GM19452 (cell line): Measurements from ENCODE around the gene FAM117A.
"Not testable (repeated sequence)": the region's sequence is repeated elsewhere in the genome, so short reads cannot be mapped to it uniquely, and the experiment has no call there.

Experiments used
- ATAC-seq: cut with Tn5 transposase; IDR thresholded peaks from one replicate; pipeline ENCODE4 v1.9.1; 2021; ENCODE audit not compliant: unreplicated experiment

FAM117A gene

DNA sequence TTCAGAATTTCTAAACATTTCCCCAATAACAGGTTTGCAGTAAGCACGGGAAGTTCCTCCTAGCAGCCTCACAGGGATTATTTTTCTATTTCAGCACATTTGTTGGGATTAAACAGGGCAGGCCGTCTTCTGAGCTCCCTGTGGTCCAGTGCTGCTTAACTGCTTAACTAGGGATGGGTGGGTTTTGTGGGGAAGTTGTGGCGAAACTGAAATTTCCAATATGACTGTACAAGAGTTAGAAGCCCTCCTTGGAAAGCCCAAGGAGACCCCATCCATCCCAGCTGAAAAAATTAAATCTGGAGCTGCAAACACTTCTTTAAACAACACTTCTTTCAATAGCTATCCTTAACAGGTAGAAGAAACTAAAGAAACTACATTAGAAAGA lies 22.2 kb downstream of the FAM117A start:
- ATAC-seq: no peak

GRCh38 chr17:49741009-49741691 lies 22.8 kb downstream of the FAM117A start:
- ATAC-seq: no peak

DNA sequence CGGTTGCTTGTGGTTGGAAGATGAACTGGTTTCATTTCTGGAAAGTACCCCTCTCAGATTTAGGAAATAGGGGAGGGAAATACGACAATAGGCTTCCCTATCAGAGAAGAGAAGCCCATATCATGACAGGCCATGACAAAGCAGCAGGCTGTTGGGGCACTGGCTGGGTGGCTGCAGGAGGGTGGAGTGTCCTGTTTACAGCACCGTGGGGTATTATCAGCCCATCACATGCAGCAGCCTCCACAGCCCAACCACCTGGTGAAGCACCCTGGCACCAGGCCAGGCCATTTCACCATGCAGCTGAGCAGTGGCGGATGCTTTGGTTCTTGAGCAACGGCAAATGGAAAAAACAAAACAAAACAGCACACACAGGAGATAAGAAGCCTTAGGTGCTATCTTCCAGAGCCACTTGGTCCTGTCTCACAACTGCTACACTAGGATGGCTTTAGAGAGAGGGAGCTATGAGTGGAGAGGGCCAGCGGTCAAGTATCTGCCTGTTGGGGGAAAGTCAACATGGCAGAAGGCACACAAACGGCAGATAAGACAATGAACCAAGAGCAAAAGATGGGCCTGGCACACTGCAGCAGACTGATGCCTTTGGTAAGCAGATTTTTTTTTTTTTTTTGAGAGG lies 24.2 kb downstream of the FAM117A start:
- peak; percentile 44 for ATAC-seq

DNA sequence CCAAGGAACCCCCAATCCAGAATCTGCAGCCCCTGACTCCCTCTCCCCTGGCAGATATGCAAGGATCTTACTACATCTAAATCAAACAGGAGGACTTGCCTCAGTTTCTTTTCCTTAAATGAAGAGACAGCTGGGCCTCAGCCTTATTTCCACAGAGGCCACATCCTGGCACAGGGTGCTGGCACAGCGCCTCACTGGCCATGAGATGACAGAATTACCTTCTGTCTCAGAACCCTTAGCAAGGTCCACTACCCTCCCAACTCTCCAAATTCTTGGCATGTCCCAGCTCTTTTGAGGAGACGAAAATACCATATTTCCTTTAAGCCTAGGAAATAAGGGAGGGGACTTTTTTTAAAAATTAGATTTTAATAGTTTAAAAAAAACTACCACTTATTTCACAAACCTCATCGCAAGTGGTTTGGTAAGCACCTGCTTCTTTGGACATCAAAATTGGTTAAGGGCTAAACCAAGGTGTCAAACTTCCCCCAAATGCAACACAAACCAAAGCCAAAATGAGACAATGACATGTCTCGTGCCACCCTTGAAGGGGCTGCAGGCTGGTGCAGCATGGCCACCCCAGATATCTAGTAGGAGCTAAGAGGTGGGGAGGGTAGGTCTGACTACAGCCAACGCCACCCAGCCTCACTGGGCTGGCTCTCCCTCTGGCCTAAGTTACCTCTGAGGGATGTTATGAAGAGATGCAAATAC lies 25.3 kb downstream of the FAM117A start:
- ATAC-seq: no peak

GRCh38 chr17:49734515-49735490 lies 29.1 kb downstream of the FAM117A start:
- no peak for ATAC-seq

DNA sequence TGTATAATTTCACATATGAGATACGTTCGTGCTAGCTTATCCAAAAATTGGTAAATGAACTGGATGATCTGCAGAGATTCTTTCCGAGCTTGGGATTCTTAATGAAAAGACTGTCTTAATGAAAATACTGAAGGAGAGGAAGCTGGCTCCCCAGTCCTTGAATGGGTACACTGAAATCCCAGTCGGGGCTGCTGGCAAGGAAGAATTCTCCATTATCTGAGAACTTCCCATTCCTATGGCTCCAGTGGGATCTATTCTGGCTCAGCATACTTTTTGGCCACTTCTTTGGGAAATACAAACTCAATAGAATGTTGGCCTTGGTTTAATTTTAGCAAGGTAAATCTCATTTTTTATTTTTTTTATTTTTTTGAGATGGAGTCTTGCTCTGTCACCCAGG lies 32.5 kb downstream of the FAM117A start:
- no peak for ATAC-seq

DNA sequence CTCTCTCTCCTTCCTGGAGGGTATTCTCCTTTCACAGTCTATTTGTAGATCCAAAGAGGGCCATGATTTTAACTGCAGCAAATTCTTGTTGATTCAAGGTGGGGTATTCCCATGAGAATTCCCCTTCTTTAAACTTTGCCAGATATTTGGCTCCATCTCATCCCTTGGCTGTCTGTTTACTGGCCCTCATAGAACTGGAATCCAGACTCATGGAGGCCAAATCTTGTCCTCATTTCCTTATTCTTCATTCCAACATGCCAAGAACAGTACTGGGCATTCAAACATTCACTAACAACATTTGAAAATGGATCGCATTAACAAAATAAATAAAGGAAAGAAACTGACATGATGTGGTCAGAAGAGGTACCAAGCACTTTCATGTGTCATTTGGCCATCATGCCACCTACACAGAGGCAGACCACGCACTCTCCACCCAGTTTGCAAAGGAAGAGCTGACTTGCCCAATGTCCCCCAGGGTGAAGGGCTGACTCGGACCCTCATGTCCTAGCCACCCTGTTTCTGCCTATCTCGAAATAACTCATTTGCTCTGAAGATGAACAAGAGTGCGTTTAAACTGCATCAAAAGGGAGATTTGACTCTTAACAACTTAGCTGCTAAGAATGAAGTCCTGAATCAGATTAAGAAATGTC lies 33.0 kb downstream of the FAM117A start:
- ATAC-seq: no peak

DNA sequence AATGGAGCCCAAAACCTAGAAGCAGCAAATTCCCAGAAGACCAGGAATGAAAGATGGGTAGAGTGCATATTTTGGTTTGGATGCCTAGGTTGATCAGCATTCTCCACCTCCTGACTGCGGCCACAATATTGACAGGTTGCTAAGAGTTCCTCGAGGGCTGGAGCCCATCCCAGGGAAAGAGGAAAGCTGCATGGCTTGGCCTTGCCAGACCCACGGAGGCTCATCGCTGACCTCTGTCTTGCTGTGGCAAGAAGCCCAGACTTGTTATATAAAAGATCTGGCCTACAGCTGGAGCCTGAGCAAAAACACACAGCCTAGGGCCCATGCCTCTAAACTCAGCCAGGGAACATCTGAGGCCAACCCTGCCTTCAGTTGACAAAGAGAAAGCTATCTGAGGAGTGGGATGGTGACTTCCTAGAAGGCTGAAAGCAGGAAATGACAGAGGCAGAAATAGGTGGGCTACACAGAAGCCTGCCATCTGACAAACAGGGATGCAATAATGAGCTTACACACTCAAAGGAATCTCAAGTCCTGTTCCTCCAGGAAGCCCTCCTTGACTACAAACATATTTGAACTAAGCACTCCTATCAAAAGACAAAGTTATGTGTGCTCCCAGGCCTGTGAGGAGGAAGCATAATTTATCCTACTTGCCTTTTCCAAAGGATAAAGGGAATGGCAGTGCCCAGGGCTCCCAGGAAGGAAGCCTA lies 33.7 kb downstream of the FAM117A start:
- ATAC-seq: no peak

DNA sequence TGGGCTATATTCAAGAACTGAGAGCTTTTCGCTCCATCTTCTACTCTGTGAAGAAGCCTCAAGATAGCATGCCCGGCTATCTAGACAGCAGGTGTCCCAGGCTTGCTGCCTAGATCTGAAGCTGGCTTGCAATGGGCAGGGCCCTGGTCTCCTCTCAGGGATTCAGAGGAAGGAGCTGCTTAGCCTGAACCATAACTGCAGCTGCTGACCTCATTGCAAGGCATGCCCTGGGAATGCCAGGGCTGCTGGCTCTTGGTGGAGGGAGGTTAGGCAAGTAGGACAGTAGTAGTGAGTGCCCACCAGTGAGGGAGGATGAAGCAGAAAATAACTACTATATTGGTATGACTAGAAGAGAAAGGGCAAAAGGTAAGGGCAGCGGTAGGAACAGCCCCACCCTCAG lies 34.9 kb downstream of the FAM117A start:
- no peak for ATAC-seq

GRCh38 chr17:49728425-49728824 lies 35.5 kb downstream of the FAM117A start:
- no peak for ATAC-seq

GRCh38 chr17:49727380-49727779 lies 36.6 kb downstream of the FAM117A start:
- no peak for ATAC-seq

GRCh38 chr17:49725452-49726130 lies 38.3 kb downstream of the FAM117A start:
- no peak for ATAC-seq

DNA sequence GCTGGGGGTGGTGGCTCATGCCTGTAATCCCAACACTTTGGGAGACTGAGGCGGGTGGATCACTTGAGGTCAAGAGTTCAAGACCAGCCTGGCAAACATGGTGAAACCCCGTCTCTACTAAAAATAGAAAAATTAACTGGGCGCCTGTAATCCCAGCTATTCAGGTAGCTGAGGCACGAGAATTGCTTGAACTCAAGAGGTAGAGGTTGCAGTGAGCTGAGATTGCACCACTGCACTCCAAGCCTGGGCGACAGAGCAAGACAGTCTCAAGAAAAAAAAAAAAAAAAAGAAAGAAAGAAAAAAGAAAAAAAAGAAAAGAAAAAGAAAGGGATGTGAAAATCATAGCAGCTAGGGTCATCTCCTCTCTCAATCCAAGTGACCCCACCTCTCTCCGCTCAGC lies 39.4 kb downstream of the FAM117A start:
- not testable (repeated sequence) for ATAC-seq

- no peak for ATAC-seq
These were observed 40.5 kb downstream of the FAM117A start for GRCh38 chr17:49723423-49723822.

DNA sequence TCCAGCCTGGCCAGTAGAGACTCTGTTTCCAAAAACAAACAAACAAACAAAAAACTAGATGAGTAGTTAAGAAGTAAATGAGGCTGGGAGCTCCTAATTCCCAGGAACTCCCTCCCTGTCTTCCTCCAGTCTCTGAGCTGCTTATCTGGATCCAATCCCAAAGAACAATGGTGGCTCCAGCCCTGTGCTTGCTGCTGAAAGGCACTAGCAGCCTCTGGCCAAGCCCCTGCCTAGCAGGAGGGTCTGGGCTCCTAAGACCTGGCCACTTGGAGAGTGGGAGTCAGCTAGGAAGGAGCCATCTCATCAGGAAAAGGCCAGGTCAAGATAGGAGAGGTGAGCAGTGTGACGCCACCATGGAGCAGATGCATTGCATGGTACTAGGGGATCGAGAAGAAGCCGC lies 41.9 kb downstream of the FAM117A start:
- ATAC-seq: no peak

GRCh38 chr17:49717371-49717861 lies 46.5 kb downstream of the FAM117A start:
- no peak for ATAC-seq

GRCh38 chr17:49716668-49717364 lies 47.1 kb downstream of the FAM117A start:
- no peak for ATAC-seq

- ATAC-seq: no peak
These were observed 48.1 kb downstream of the FAM117A start for GRCh38 chr17:49715717-49716279.
